Mesenteric fat pad (tissue), 1 donor: ENCODE results near the gene BACH1. TPM values are rescaled to one million over a fixed set of nuclear protein-coding genes. Genes with fewer than 3 reads are reported as not detected.

ENCODE experiments used
- DNase-seq: peaks from one replicate; pipeline ENCODE4 v3.0.0-alpha.2; 2020; ENCODE audit warnings: low spot score
- total RNA-seq: library from RNA; stranded (reverse); fragmentation: NEBNext Ultra II Directional; extraction: Animal tissue kit (Norgen Biotek cat#: 25700); gene quantifications from one replicate; pipeline ENCODE4 v1.2.1, GENCODE V29; 2021
- donor health status: DM: yes; HTN: yes; CAD: no.

BACH1 gene
- total RNA-seq, 1 donor from 2014 or later: 69.8 TPM

- DNase-seq: no peak
Observed at GRCh38 chr21:29313662-29314408, 15.1 kb downstream of the BACH1 start.

GRCh38 chr21:29315131-29315749, 16.5 kb downstream of the BACH1 start:
- DNase-seq: no peak

GRCh38 chr21:29316029-29316742, 17.5 kb downstream of the BACH1 start:
- DNase-seq: no peak

GRCh38 chr21:29316806-29317205, 18.1 kb downstream of the BACH1 start:
- no peak for DNase-seq

GRCh38 chr21:29318354-29318753, 19.6 kb downstream of the BACH1 start:
- DNase-seq: no peak

- no peak for DNase-seq
Observed at GRCh38 chr21:29320031-29320430, 21.3 kb downstream of the BACH1 start.

- no peak for DNase-seq
Observed at GRCh38 chr21:29321217-29321616, 22.5 kb downstream of the BACH1 start.

GRCh38 chr21:29321932-29322928, 23.5 kb downstream of the BACH1 start:
- no peak for DNase-seq

DNA sequence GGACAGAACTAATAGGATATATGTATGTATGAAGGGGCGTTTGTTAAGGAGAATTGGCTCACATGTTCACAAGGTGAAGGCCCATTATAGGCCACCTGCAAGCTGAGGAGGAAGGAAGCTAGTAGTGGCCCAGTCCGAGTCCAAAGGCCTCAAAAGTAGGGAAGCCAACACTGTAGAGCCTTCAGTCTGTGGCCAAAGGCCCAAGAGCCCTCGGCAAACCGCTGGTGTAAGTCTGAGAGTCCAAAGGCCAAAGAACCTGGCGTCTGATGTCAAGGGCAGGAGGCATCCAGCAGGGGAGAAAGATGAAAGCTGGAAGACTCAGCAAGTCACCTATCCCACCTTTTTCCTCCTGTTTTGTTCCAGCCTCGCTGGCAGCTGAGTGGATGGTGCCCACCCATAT, 24.5 kb downstream of the BACH1 start:
- DNase-seq: no peak

DNA sequence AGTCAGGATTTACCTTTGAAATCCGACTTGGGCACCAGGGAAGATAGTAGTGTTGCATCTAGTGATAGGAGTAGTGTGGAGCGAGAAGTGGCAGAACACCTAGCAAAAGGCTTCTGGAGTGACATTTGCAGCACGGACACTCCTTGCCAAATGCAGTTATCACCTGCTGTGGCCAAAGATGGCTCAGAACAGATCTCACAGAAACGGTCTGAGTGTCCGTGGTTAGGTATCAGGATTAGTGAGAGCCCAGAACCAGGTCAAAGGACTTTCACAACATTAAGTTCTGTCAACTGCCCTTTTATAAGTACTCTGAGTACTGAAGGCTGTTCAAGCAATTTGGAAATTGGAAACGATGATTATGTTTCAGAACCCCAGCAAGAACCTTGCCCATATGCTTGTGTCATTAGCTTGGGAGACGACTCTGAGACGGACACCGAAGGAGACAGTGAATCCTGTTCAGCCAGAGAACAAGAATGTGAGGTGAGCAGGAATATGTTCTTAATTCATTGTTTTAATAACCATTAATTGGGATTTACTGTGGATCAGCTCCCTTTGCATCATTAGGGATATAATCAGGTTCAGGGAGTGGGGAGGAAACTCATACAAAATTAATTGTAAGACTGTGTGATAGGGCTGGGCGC, 28.3 kb downstream of the BACH1 start:
- DNase-seq: no peak

GRCh38 chr21:29329406-29329805, 30.7 kb downstream of the BACH1 start:
- no peak for DNase-seq

GRCh38 chr21:29330797-29331196, 32.1 kb downstream of the BACH1 start:
- DNase-seq: no peak

DNA sequence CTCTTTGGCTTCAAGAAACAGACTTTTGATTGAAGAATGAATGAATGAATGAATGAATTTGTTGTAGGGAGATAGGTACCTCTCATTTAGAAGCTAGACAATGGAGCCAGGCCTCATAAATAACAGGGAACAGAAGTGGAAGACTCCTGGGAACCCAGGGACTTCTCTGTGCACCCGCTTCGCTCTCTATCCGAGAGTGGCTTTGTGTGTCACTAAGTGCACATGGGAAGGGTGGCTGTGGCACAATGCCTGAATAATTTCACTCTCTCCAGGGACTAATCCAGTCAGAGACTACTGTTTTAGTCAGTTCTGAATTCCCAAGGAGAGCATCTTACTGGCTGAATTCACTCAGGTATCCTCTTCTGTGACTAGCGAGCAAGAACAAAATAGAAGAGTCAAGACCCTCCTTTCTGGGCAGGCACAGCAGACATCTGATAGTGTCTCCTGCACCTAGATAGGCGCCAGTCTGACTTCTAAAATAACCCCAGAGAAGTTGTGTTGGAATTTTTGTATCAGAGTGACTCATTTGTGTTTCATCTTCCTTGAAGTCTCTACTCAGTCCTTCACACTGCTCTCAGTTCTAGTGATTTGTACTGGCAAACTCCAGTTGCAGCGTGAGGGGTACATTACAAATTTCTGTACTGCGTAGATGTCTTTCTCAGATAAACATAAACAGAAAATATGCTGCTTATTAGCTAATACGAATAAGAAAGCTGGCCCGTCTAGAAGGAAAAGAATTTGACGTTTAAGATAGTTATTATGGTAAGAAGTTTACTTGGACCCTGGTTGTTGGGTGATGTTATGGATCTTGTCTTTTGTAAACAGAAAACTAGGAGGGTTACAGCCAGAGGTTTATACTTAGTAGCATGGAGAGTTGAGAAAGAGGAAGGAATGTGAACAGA, 34.0 kb downstream of the BACH1 start:
- no peak for DNase-seq

DNA sequence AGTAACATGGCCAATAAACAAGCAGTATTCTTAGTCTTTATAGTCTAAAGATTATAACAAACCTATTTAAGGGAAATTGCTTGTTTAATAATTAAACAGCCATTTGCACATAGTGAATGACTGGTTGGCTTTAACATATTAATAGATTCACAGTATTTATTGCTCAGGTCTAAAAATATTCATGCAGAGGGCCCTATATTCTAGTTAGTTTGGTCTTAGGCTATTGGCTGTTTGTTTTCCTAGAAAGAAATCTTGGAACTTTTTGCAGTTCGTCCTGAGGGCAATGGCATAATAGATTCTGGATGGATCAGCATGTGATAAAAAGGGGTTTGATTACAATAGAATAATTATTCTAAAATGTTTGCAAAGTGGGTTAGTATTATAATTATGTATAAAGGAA, 34.7 kb downstream of the BACH1 start:
- no peak for DNase-seq

GRCh38 chr21:29334717-29335428, 36.2 kb downstream of the BACH1 start:
- no peak for DNase-seq

GRCh38 chr21:29335720-29336119, 37.0 kb downstream of the BACH1 start:
- no peak for DNase-seq

GRCh38 chr21:29338256-29338655, 39.5 kb downstream of the BACH1 start:
- DNase-seq: no peak

GRCh38 chr21:29340228-29340627, 41.5 kb downstream of the BACH1 start:
- DNase-seq: no peak
